Measurements from ENCODE around the gene PDAP1. TPM values are rescaled to one million over a fixed set of nuclear protein-coding genes. Genes with fewer than 3 reads are reported as not detected.

The PDAP1 gene
- total and polyA plus RNA-seq, 9 of the 15 experiments (the other 6 are each of a cell fraction or from before 2014, with no cell fraction given) = 10.2 to 315 (median 129) TPM

DNA sequence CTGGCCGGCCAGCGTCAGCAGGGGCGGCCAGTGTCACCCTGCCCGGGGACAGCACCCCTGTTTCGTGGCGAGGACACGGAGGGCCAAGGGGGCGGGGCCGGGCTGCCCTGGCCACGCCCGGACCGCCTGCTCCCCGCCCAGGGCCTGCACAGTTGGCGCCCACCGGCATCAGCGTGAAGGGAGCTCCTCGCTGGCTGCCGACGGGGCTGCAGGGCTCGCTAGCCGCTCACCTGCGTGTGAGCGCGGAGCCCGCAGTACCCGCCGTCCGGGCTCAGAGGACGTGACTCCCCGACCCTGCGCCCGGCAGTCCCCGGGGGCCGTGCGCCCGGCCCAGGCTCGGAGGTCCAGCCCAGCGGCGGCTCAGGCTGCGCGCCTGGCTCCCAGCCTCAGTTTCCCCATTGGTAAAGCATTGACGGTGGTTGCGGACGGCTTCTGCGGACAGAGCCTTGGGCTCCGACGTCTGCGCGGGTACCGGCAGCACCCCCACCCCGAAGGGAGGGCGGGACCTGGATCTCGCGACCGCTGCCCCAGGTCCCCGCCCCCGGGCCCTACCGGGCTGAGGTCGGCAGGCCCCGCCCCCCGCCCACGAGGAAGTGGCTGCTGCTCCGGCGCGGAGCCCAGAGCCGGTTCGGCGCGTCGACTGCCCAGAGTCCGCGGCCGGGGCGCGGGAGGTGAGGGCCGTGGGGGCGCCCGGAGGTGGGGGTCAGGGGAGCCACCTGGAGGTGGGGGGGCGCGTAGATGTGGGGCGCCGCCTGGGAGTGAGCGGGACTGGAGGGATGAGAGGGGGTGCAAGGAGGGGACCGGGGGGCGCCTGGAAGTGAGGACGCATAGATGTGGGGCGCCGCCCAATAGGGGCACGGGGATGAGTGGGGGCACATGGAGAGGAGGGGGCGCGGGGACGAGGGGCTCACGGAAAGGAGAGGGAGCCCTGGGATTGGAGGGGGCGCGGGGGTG is 34.0 kb downstream of the PDAP1 start, which contains the start of gene ARPC1B (continued):
- TF ChIP-seq ZNF79 (CRISPR knock-in tag; IDR thresholded peaks at IDR 0.05; ENCODE audit: low read depth) (no peak), ZNF311 (CRISPR knock-in tag; IDR thresholded peaks at IDR 0.05) (no peak), ZNF140 (CRISPR knock-in tag; IDR thresholded peaks at IDR 0.05) (no peak), ARID2 (IDR thresholded peaks at IDR 0.05) (no peak), RBM39 (optimal IDR thresholded peaks at IDR 0.05; ENCODE audit: low read depth, low read length) (no peak), CREB3L1 (IDR thresholded peaks at IDR 0.05; ENCODE audit: borderline replicate concordance, low read depth) (peak; percentile 64; the same call in 1 of the 2 replicates), TRIM24 (IDR thresholded peaks at IDR 0.05) (0 out of 4 replicates have a peak, but pooled peaks of 1 of the 2 experiments have one; percentile 25), MXD1 (CRISPR knock-in tag; IDR thresholded peaks at IDR 0.05; ENCODE audit: borderline replicate concordance, poor library complexity, severe bottlenecking) (no peak), HSF4 (CRISPR knock-in tag; IDR thresholded peaks at IDR 0.05; ENCODE audit: borderline replicate concordance) (no peak), PCBP2 (IDR thresholded peaks at IDR 0.05; ENCODE audit: low read depth, low read length, poor library complexity, severe bottlenecking) (no peak)
- TF ChIP-seq, protein P1, sequence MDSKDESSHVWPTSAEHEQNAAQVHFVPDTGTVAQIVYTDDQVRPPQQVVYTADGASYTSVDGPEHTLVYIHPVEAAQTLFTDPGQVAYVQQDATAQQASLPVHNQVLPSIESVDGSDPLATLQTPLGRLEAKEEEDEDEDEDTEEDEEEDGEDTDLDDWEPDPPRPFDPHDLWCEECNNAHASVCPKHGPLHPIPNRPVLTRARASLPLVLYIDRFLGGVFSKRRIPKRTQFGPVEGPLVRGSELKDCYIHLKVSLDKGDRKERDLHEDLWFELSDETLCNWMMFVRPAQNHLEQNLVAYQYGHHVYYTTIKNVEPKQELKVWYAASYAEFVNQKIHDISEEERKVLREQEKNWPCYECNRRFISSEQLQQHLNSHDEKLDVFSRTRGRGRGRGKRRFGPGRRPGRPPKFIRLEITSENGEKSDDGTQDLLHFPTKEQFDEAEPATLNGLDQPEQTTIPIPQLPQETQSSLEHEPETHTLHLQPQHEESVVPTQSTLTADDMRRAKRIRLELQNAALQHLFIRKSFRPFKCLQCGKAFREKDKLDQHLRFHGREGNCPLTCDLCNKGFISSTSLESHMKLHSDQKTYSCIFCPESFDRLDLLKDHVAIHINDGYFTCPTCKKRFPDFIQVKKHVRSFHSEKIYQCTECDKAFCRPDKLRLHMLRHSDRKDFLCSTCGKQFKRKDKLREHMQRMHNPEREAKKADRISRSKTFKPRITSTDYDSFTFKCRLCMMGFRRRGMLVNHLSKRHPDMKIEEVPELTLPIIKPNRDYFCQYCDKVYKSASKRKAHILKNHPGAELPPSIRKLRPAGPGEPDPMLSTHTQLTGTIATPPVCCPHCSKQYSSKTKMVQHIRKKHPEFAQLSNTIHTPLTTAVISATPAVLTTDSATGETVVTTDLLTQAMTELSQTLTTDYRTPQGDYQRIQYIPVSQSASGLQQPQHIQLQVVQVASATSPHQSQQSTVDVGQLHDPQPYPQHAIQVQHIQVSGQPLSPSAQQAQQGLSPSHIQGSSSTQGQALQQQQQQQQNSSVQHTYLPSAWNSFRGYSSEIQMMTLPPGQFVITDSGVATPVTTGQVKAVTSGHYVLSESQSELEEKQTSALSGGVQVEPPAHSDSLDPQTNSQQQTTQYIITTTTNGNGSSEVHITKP (IDR thresholded peaks at IDR 0.05; ENCODE audit: partially characterized antibody) = peak; percentile 6
- TF ChIP-seq, protein P2, sequence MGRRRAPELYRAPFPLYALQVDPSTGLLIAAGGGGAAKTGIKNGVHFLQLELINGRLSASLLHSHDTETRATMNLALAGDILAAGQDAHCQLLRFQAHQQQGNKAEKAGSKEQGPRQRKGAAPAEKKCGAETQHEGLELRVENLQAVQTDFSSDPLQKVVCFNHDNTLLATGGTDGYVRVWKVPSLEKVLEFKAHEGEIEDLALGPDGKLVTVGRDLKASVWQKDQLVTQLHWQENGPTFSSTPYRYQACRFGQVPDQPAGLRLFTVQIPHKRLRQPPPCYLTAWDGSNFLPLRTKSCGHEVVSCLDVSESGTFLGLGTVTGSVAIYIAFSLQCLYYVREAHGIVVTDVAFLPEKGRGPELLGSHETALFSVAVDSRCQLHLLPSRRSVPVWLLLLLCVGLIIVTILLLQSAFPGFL (CRISPR knock-in tag; IDR thresholded peaks at IDR 0.05) = 0 out of 2 replicates have a peak, but pooled peaks have one; percentile 48
- TF ChIP-seq, protein P3, sequence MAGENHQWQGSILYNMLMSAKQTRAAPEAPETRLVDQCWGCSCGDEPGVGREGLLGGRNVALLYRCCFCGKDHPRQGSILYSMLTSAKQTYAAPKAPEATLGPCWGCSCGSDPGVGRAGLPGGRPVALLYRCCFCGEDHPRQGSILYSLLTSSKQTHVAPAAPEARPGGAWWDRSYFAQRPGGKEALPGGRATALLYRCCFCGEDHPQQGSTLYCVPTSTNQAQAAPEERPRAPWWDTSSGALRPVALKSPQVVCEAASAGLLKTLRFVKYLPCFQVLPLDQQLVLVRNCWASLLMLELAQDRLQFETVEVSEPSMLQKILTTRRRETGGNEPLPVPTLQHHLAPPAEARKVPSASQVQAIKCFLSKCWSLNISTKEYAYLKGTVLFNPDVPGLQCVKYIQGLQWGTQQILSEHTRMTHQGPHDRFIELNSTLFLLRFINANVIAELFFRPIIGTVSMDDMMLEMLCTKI (IDR thresholded peaks at IDR 0.05; ENCODE audit: partially characterized antibody) = no peak
- TF ChIP-seq, protein P4, sequence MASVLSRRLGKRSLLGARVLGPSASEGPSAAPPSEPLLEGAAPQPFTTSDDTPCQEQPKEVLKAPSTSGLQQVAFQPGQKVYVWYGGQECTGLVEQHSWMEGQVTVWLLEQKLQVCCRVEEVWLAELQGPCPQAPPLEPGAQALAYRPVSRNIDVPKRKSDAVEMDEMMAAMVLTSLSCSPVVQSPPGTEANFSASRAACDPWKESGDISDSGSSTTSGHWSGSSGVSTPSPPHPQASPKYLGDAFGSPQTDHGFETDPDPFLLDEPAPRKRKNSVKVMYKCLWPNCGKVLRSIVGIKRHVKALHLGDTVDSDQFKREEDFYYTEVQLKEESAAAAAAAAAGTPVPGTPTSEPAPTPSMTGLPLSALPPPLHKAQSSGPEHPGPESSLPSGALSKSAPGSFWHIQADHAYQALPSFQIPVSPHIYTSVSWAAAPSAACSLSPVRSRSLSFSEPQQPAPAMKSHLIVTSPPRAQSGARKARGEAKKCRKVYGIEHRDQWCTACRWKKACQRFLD (CRISPR knock-in tag; IDR thresholded peaks at IDR 0.05) = peak; percentile 85; the same call in 1 of the 2 replicates
- TF ChIP-seq, protein P5, sequence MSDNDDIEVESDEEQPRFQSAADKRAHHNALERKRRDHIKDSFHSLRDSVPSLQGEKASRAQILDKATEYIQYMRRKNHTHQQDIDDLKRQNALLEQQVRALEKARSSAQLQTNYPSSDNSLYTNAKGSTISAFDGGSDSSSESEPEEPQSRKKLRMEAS (CRISPR knock-in tag; IDR thresholded peaks at IDR 0.05) = peak; percentile 45; the same call in 1 of the 2 replicates

Measured in K562 (cell line).